Endothelial cell of umbilical vein (primary cell): ENCODE measurements around the gene PRKAR1B.

Source experiments
- CTCF ChIP-seq, 2 donors: IDR thresholded peaks; 1 replicate in 1 of 2; 2 replicates in 1 of 2; pipeline ENCODE4 v1.5.1; 2011; ENCODE audit warnings: low read length in 2 of 2, mild to moderate bottlenecking in 2 of 2, moderate library complexity in 2 of 2, control low read depth in 1 of 2, inconsistent platforms in 1 of 2, low read depth in 1 of 2; ENCODE audit not compliant: insufficient read depth in 1 of 2; ENCODE audit errors: extremely low read depth in 1 of 2
- MYC ChIP-seq: IDR thresholded peaks from one replicate; pipeline ENCODE4 v1.6.1; 2011; ENCODE audit warnings: mild to moderate bottlenecking, low read depth, low read length

GRCh38 chr7:574661-575395 is 152.3 kb downstream of the PRKAR1B start:
- TF ChIP-seq CTCF (IDR thresholded peaks at IDR 0.05; ENCODE audit: extremely low read depth in 1 of 2, insufficient read depth in 1 of 2, low read depth in 1 of 2, low read length in 2 of 2) = no peak
- no peak for TF ChIP-seq MYC
